HCEC 1CT (cell line): Measurements from ENCODE around the gene MBL2.

ENCODE experiments used
- DNase-seq: peaks from one replicate; pipeline ENCODE4 v3.0.0-alpha.2; 2017

The MBL2 gene

DNA sequence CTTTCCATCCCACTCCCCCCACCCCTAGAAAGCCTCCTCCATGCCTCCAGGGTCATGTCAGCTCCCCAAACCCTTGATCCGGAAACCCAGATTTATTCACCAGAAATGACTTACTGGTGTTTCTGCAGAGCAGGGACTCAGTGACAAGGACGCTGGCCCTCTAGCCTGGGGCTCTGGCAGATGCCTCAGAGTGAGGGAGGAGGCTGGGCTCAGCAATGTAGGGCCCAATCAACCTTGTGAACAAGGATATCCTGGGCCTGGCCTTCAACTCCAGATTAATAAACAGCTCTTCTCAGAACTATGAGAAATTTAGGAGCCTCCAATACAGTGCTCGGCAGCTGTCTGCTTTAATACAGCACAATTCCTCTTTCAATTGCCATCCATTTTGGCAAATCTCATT lies at the start of gene MBL2:
TSS of gene MBL2 (minus strand) at position 162 of the 400 bp plus-strand sequence. CDS start 1,149 bp downstream, outside the sequence.
- no peak for DNase-seq

GRCh38 chr10:52820309-52820708 lies 47.7 kb upstream of the MBL2 start:
- no peak for DNase-seq

DNA sequence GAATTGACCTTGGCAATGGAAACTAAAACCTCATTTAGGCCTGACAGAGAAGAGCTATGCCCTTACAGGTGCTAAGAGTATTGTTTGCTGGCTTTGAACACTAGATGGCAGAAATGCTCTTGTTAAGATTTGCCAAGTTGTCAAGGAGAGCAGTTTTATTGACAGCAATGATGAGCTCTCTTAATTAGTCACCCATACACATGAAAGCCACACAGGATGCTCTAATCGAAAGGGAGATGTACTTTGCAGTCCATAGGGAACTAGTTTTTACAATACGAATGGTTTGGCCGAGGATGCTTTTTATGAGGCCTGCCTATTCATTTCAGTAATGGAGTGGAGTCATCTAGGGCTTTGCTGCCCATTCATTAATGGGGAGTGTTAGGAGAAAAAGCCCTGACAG lies 45.4 kb upstream of the MBL2 start:
- DNase-seq: peak; percentile 36

GRCh38 chr10:52814506-52814905 lies 41.9 kb upstream of the MBL2 start:
- no peak for DNase-seq

- DNase-seq: no peak
Observed at GRCh38 chr10:52811776-52812175, 39.2 kb upstream of the MBL2 start.

GRCh38 chr10:52810761-52811160 lies 38.2 kb upstream of the MBL2 start:
- no peak for DNase-seq

DNA sequence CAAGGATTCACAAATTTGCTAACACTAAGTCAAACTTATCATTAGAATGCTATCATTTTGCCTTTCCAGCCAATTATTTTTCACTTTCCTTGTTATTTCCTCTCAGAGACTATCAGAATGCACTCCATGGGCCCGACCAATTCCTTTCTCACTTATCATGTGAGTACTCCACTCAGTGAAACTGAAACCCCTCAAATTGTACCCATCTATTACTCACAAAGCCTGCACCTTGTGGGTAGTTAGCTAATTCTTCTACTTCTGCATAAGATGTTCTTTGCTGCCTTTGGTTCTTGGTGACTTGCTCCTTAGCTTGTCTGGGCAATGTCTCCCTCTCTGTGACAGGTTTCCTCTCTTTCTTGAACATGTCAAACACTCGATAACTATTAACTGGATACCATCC lies 35.2 kb upstream of the MBL2 start:
- no peak for DNase-seq

DNA sequence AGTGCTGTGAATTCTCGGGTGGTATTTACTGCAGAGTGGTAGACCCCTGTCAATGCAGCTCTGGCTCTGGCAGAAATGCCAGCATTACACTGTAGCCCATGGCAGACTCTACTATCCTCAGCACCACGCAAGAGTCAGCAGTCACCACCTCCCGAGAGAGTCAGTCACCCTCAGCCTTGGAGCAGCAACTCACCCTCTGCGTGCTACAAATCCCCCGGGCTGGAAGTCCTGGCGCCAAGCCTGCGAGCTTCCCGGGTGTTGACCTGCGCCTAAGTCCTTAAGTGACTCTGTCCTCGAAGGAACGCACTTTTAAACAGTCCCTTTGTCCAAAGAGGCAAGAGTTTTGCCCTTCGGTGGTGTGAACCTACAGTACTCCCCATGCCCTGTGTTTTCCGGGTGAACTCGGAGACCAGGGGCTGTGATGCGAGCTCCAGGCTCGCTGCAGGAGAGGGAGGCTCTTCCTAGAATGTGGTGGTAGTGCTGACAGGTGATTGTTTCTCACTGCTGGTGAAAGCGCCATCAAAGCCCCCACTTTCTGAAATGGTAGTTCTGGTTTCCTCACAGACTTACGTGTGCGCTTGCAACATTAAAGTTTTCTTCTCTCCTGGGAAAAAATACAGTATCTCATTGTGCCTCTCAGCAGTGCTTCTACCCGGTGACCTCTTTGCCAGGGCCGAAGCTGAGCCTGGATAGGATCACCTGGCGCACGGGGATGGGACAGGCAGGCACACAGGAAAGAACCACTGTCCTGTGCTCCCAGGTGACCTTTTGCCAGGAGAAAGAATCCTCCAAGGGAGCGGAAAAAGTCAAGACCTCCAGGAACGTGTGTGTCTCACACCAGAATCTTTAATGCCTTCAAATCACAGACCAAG lies 33.1 kb upstream of the MBL2 start:
- no peak for DNase-seq

- DNase-seq: no peak
Observed at GRCh38 chr10:52801947-52802346, 29.4 kb upstream of the MBL2 start.

DNA sequence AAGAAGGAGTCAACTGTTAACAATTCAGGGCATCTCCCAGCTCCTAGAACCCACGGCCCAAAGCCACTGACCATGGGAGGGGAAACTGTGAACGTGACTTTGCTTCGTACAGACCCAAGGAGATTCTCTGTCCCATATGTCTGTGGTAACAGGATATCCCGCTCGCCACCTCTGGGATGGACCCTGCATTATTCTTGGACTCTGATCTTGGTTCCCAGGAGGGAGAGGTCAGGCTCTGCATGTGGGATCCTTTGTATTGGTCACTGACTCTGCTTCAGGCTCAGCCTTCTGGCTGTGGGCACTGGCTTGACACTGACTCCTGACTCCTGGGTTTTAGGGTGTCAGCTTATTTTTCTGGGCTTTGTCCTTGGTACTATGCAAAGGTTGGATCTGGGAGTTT lies 13.5 kb upstream of the MBL2 start:
- DNase-seq: no peak

DNA sequence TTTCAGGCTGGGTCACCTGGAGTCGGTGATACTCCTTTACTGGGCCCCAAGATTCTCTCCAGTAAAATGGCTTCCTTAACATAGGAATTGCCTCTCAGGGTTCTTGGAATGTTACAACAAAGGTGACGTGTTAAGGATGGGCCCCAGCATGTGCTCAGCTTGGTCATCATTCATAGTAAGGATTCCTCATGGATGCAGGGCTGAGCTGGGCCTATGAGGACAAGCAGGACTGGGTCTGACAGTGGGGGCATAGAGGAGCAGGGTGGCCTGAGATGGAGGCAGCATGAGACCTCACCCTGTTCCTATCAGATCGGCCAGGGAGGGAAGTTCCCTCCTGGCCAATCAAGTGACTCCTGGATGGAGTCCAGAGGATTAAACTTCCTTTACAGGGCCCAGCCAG lies 12.8 kb upstream of the MBL2 start:
- DNase-seq: no peak

GRCh38 chr10:52783726-52784125 lies 11.1 kb upstream of the MBL2 start:
- DNase-seq: no peak

- no peak for DNase-seq
Observed at GRCh38 chr10:52782554-52782953, 10.0 kb upstream of the MBL2 start.

DNA sequence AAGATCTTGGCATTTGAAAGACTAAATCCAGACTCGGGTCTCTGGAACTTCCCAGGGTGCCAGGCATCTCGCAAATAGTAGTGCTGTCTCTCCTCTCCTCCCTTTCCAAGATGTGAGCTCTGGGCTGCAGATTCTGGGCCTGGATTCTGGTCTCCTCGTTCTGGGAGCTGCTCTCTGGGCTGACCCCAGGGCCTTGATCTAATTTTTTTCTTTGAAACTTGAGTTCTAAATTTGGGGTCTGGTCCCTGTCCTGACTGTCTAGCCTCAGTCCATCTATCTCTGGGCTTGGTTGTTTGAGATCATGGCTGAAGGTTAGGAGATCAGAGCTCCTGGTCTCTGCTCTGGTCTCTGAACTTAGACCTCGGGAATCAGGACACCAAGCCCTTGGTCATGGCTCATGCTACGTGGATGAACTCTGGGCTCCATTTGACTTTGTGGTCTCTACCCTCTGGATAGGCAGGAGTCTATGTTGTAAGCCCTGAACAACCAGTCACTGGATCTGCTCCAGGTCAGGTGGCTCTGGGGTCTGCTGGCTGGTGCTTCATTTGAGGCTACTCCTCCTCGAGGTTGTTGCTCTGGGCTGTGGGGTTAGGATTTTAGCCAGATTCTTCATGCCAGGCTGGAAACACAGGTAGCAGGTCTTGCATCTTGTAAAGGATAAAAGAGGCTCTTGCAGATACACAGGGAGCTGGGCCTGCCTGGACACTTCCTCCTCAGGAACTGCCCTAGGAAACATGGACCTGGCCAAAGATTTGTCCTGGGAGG lies 8.0 kb upstream of the MBL2 start:
- no peak for DNase-seq

- DNase-seq: peak; percentile 38
Observed at GRCh38 chr10:52779541-52780390, 7.2 kb upstream of the MBL2 start.

DNA sequence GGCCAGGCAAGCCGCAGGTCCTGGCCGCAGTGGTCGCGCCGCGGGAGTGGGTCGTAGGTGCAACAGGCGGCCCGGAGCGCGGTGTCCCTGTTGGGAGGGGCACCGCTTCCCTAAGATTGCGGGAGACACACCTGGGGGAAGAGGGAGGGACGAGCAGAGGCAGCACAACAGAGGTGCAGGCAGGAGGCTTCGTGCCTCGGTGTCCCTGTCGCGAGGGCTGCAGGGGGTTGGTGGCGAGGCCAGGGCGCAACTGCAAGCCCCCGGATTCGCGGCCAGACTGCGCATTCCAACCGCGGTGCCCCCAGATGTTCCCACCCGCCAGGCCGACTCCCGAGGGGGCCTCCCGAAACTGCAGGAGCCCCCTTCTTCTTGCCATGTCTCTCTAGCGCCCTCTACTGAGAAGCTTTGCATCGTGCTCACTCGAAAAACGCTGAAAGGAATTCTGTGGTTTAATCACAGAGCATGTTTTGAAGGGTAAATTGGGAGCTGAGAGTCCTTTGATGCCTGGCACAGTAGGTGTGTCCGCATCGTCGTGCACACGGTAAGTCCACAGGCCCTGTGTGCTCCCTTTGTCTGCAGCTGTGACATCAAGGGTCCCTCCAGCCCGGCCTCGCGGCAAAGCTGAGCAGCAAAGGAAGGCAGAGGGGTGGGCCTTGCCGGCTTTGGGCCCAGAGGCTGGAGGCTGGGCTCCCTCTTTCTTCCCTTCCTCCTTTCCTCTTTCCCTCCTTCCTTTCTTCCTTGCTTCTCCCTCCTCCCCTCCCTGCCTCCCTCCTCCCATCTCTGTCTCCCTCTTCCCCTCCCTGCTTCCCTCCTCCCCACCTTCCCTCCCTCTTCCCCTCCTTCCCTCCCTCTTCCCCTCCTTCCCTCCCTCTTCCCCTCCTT lies 6.2 kb upstream of the MBL2 start:
- no peak for DNase-seq

DNA sequence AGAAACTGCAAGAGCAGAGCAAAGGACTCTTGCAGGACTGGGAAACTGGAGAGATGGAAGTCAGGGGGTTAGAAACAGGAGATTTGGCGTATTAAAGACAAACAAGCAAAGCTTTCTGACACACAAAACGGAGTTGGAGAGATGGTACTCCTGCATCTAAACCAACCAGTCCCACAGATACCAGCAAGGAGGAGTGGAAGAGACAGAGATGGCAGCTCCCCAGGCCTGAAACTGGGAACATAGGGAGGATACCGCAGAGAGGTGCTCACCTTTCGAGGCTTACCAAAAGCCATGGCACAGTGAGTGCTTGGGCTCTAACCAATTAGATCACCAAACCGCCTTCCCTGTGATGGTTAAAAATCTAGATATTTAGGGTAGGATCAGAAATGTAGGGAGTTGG lies 4.8 kb upstream of the MBL2 start:
- DNase-seq: no peak

DNA sequence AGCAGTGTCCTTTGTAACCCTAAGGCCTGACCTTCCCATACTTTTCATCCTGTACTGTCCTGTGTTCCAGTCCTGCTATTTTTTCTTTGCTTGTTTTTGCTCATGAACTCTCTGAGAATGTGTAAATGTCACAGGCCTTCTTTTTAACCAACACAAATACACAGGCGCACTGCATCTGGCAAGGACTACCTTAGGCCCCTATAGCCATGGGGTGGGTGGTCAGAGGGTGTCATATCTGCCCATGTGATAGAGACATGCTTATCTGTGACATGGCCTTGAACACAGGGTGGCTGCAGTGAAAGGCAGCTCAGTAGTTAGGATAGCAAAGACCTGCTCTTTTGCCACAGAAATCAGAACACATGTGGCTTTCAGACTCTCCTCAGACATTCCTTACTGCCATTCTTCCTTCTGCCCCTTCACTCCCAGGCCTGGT lies 3.9 kb upstream of the MBL2 start:
- no peak for DNase-seq

- no peak for DNase-seq
Observed at GRCh38 chr10:52775132-52775647, 2.6 kb upstream of the MBL2 start.

GRCh38 chr10:52774600-52775106 lies 2.1 kb upstream of the MBL2 start:
- DNase-seq: no peak

DNA sequence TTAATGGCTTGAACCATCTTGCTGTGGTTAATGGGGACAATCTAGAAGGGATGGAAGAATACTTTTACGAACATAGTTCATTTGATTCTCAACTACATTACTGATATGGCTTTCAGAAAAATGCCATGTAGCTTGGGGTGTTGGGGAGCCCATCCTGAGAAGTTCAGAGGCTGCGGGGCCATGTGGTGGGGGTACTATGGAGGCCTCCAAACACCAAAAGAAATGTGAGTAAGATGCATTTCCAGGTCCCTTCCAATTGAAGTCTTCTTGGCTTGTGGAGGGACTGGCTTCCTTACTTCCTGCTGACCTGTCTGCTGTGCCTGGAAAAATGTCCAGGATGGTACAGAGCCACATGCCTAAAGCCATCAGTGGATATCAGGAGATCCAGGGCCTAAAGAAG lies 1.6 kb upstream of the MBL2 start:
- no peak for DNase-seq
